HG03565 (cell line): ENCODE measurements around the gene DENND5B.
"Not testable (repeated sequence)": the region's sequence is repeated elsewhere in the genome, so short reads cannot be mapped to it uniquely, and the experiment has no call there.

ENCODE experiments used
- ATAC-seq: cut with Tn5 transposase; IDR thresholded peaks from one replicate; pipeline ENCODE4 v1.9.1; 2021; ENCODE audit warnings: mild to moderate bottlenecking, moderate library complexity; ENCODE audit not compliant: unreplicated experiment

The DENND5B gene

GRCh38 chr12:31388713-31389112 is 202.2 kb downstream of the DENND5B start:
- no peak for ATAC-seq

GRCh38 chr12:31387466-31387865 is 203.5 kb downstream of the DENND5B start:
- ATAC-seq, result no peak

- ATAC-seq, result no peak
These were observed 203.9 kb downstream of the DENND5B start for GRCh38 chr12:31387011-31387410.

- no peak for ATAC-seq
These were observed 204.6 kb downstream of the DENND5B start for GRCh38 chr12:31386364-31386777.

GRCh38 chr12:31377210-31377609 is 213.7 kb downstream of the DENND5B start:
- not testable (repeated sequence) for ATAC-seq

- not testable (repeated sequence) for ATAC-seq
These were observed 215.5 kb downstream of the DENND5B start for GRCh38 chr12:31375422-31375821.

GRCh38 chr12:31371256-31371620 is 219.7 kb downstream of the DENND5B start:
- ATAC-seq, result no peak

- no peak for ATAC-seq
These were observed 220.2 kb downstream of the DENND5B start for GRCh38 chr12:31370531-31371255.

GRCh38 chr12:31369712-31370521 is 221.0 kb downstream of the DENND5B start:
- ATAC-seq, result no peak

- no peak for ATAC-seq
These were observed 222.1 kb downstream of the DENND5B start for GRCh38 chr12:31368666-31369361.

- ATAC-seq, result no peak
These were observed 224.8 kb downstream of the DENND5B start for GRCh38 chr12:31366104-31366621.

GRCh38 chr12:31363831-31364230 is 227.1 kb downstream of the DENND5B start:
- ATAC-seq, result no peak

GRCh38 chr12:31363416-31363809 is 227.5 kb downstream of the DENND5B start:
- no peak for ATAC-seq

- peak; percentile 62 for ATAC-seq
These were observed 228.0 kb downstream of the DENND5B start for GRCh38 chr12:31362759-31363415.

- ATAC-seq, result peak; percentile 37
These were observed 228.7 kb downstream of the DENND5B start for GRCh38 chr12:31362115-31362758.

GRCh38 chr12:31361730-31362114 is 229.2 kb downstream of the DENND5B start:
- ATAC-seq, result no peak

- ATAC-seq, result no peak
These were observed 235.2 kb downstream of the DENND5B start for GRCh38 chr12:31355747-31356107.

GRCh38 chr12:31353750-31354708 is 236.9 kb downstream of the DENND5B start:
- ATAC-seq, result no peak

- no peak for ATAC-seq
These were observed 244.7 kb downstream of the DENND5B start for GRCh38 chr12:31346267-31346666.
